K562 (cell line): ENCODE data around the gene DNAJC9. TPM values are rescaled to one million over a fixed set of nuclear protein-coding genes. Genes with fewer than 3 reads are reported as not detected.

Source experiments
- ARID1B ChIP-seq: fragments of 450-650 bp; IDR thresholded peaks from 2 replicates; pipeline ENCODE4 v1.6.1; 2016; ENCODE audit warnings: antibody characterized with exemption, mild to moderate bottlenecking, inconsistent platforms
- BRD4 ChIP-seq: fragments of 200-600 bp; sonication (generic); IDR thresholded peaks from 2 replicates; pipeline ENCODE4 v1.6.1; 2017; ENCODE audit warnings: inconsistent platforms
- BRD9 ChIP-seq: fragments of 450-650 bp; IDR thresholded peaks from 2 replicates; pipeline ENCODE4 v1.6.1; 2018; ENCODE audit warnings: low read depth; ENCODE audit not compliant: partially characterized antibody
- HDAC1 ChIP-seq, 2 experiments: fragments of 450-650 bp; IDR thresholded peaks; 2 replicates each; pipeline ENCODE4 v1.6.1; 2016 to 2017; ENCODE audit warnings: inconsistent platforms in 1 of 2, mild to moderate bottlenecking in 1 of 2, moderate library complexity in 1 of 2
- IRF2 ChIP-seq: sonication (generic); formaldehyde crosslinking; IDR thresholded peaks from 2 replicates; pipeline ENCODE4 v1.8.1; 2022; ENCODE audit warnings: mild to moderate bottlenecking, missing genetic modification reagents
- KAT8 ChIP-seq: fragments of 450-650 bp; IDR thresholded peaks from 2 replicates; pipeline ENCODE4 v1.6.1; 2016; ENCODE audit warnings: low read depth, mild to moderate bottlenecking
- KLF13 ChIP-seq: fragments of 450-650 bp; IDR thresholded peaks from 2 replicates; pipeline ENCODE4 v1.6.1; 2016; ENCODE audit warnings: missing genetic modification characterization, low read depth, mild to moderate bottlenecking, missing compliant biosample characterization, moderate library complexity, borderline replicate concordance
- MED1 ChIP-seq: sonication (generic); formaldehyde crosslinking; IDR thresholded peaks from 2 replicates; pipeline ENCODE4 v1.8.1; 2023; ENCODE audit warnings: missing genetic modification reagents, borderline replicate concordance
- NFE2 ChIP-seq: IDR thresholded peaks from 2 replicates; pipeline ENCODE4 v1.6.1; 2014; ENCODE audit warnings: antibody characterized with exemption, low read depth
- RFX1 ChIP-seq: fragments of 450-650 bp; IDR thresholded peaks from 2 replicates; pipeline ENCODE4 v1.6.1; 2016; ENCODE audit warnings: mild to moderate bottlenecking, moderate library complexity
- TCF7L2 ChIP-seq: fragments of 150-350 bp; IDR thresholded peaks from 2 replicates; pipeline ENCODE4 v1.6.1; 2016; ENCODE audit warnings: low read depth, mild to moderate bottlenecking, low read length, moderate library complexity
- ZNF143 ChIP-seq: sonication (generic); formaldehyde crosslinking; IDR thresholded peaks from 2 replicates; pipeline ENCODE4 v1.9.0; 2022; ENCODE audit warnings: mild to moderate bottlenecking, missing genetic modification reagents
- ZNF175 ChIP-seq: fragments of 200-800 bp; sonication (Bioruptor generic); IDR thresholded peaks from 2 replicates; pipeline ENCODE4 v1.6.1; 2016; ENCODE audit warnings: low read depth, mild to moderate bottlenecking, missing genetic modification characterization, missing compliant biosample characterization
- ZNF668 ChIP-seq: fragments of 250-450 bp; sonication (Bioruptor Pico); IDR thresholded peaks from 2 replicates; pipeline ENCODE4 v1.8.0; 2022; ENCODE audit warnings: mild to moderate bottlenecking, inconsistent platforms
- ZNF75A ChIP-seq: fragments of 450-650 bp; formaldehyde crosslinking; IDR thresholded peaks from 2 replicates; pipeline ENCODE4 v1.4.0; 2020; ENCODE audit warnings: mild to moderate bottlenecking
- polyA plus RNA-seq, 8 experiments: library from polyadenylated mRNA; depleted of rRNA in 4 of 8; stranded (reverse) in 5 of 8; unstranded in 3 of 8; fragments of >200 nt; fragmentation: Nextera tagmentation in 2 of 8; fragmentation: Illumina TruSeq in 1 of 8; extraction: Ambion mirVana in 2 of 8; extraction: Trizol in 1 of 8; gene quantifications; 2 replicates each; pipeline versions ENCODE4 v1.2.1 to v1.2.3, GENCODE V29; 2011 to 2014; ENCODE audit warnings: inconsistent platforms in 1 of 8, missing spikeins in 1 of 8
- total RNA-seq, 7 experiments: library from RNA; depleted of rRNA in 6 of 7; stranded (reverse); fragments of >200 nt in 6 of 7; fragmentation: Illumina TruSeq in 2 of 7; extraction: Trizol in 2 of 7; gene quantifications; 2 replicates each; pipeline versions ENCODE4 v1.2.1 to v1.2.3, GENCODE V29; 2011 to 2021; ENCODE audit warnings: low replicate concordance in 1 of 7
- TF ChIP-seq, protein P1 (sequence below): fragments of 450-650 bp; IDR thresholded peaks from 2 replicates; pipeline ENCODE4 v1.6.1; 2016
- TF ChIP-seq, protein P2 (sequence below): IDR thresholded peaks from 2 replicates; pipeline ENCODE4 v1.6.1; 2014; ENCODE audit warnings: antibody characterized with exemption
- TF ChIP-seq, protein P3 (sequence below), 2 experiments: fragments of 450-650 bp; conservative IDR thresholded peaks; 2 replicates each; pipeline ENCODE4 v1.6.1; 2017; ENCODE audit warnings: mild to moderate bottlenecking in 2 of 2, moderate library complexity in 2 of 2
- TF ChIP-seq, protein P4 (sequence below), 3 experiments: fragments of 200-800 bp in 1 of 3; sonication (Bioruptor generic) in 1 of 3; sonication (generic) in 1 of 3; formaldehyde crosslinking in 1 of 3; IDR thresholded peaks; 2 replicates each; pipeline versions ENCODE4 v1.6.1 to v1.8.0; 2016 to 2022; ENCODE audit warnings: mild to moderate bottlenecking in 2 of 3, missing compliant biosample characterization in 2 of 3, missing genetic modification characterization in 2 of 3, missing genetic modification reagents in 1 of 3
- TF ChIP-seq, protein P5 (sequence below): fragments of 200-800 bp; sonication (Bioruptor generic); IDR thresholded peaks from 2 replicates; pipeline ENCODE4 v1.6.1; 2017; ENCODE audit warnings: missing genetic modification characterization, missing compliant biosample characterization
- TF ChIP-seq, protein P6 (sequence below): sonication (generic); formaldehyde crosslinking; IDR thresholded peaks from 2 replicates; pipeline ENCODE4 v1.8.1; 2023; ENCODE audit warnings: mild to moderate bottlenecking, missing genetic modification reagents

DNAJC9 gene
- total and polyA plus RNA-seq, 9 of the 15 experiments (the other 6 are each of a cell fraction or from before 2014, with no cell fraction given), result 66.7 to 133 (median 102) TPM

DNA sequence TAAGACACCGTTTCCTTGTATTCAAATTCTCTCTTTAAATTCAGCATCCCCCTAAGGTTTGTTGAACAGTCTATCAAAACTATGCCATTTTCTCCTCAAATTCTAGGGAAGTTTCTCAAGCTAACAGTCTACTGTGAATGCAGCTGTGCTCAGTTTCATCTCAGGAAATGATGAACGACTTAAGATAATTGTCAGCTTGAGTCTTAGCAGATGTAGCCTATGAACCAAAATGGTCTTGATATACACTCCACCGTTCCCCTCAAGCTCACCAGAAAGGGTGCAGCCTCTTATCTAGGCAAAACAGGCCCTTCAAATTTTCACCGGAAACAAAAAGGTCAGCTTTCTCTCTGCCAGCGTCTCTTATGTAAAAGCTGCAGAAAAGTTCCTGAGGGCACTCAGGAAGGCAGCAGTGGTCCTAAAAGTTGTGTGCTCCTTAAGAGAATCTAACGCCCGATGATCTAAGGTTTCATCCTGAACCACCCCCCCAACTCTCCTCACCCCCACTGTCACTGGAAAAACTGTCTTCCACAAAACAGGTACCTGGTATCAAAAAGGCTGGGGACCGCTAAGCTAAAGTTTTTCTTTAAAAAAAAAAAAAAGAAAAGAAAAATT, 2.1 kb downstream of the DNAJC9 start (continued):
- TF ChIP-seq, protein P1, sequence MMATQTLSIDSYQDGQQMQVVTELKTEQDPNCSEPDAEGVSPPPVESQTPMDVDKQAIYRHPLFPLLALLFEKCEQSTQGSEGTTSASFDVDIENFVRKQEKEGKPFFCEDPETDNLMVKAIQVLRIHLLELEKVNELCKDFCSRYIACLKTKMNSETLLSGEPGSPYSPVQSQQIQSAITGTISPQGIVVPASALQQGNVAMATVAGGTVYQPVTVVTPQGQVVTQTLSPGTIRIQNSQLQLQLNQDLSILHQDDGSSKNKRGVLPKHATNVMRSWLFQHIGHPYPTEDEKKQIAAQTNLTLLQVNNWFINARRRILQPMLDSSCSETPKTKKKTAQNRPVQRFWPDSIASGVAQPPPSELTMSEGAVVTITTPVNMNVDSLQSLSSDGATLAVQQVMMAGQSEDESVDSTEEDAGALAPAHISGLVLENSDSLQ, result peak; percentile 92
- TF ChIP-seq BRD9, result peak; percentile 69
- no peak for TF ChIP-seq ZNF143 (CRISPR knock-in tag)
- TF ChIP-seq ZNF75A (CRISPR knock-in tag), result no peak
- TF ChIP-seq KAT8, result no peak
- TF ChIP-seq TCF7L2, result no peak
- no peak for TF ChIP-seq KLF13 (tag)
- peak; percentile 98 for TF ChIP-seq ARID1B
- TF ChIP-seq, protein P2, sequence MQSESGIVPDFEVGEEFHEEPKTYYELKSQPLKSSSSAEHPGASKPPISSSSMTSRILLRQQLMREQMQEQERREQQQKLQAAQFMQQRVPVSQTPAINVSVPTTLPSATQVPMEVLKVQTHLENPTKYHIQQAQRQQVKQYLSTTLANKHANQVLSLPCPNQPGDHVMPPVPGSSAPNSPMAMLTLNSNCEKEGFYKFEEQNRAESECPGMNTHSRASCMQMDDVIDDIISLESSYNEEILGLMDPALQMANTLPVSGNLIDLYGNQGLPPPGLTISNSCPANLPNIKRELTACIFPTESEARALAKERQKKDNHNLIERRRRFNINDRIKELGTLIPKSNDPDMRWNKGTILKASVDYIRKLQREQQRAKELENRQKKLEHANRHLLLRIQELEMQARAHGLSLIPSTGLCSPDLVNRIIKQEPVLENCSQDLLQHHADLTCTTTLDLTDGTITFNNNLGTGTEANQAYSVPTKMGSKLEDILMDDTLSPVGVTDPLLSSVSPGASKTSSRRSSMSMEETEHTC, result no peak
- TF ChIP-seq BRD4, result no peak
- no peak for TF ChIP-seq ZNF668 (CRISPR knock-in tag)
- TF ChIP-seq ZNF175 (CRISPR knock-in tag), result peak; percentile 95
- TF ChIP-seq IRF2 (CRISPR knock-in tag), result no peak
- TF ChIP-seq, protein P3, sequence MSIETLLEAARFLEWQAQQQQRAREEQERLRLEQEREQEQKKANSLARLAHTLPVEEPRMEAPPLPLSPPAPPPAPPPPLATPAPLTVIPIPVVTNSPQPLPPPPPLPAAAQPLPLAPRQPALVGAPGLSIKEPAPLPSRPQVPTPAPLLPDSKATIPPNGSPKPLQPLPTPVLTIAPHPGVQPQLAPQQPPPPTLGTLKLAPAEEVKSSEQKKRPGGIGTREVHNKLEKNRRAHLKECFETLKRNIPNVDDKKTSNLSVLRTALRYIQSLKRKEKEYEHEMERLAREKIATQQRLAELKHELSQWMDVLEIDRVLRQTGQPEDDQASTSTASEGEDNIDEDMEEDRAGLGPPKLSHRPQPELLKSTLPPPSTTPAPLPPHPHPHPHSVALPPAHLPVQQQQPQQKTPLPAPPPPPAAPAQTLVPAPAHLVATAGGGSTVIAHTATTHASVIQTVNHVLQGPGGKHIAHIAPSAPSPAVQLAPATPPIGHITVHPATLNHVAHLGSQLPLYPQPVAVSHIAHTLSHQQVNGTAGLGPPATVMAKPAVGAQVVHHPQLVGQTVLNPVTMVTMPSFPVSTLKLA (conservative IDR thresholded peaks at IDR 0.05), result peak; percentile 15 to 69; a peak in 2 of 4 replicates
- TF ChIP-seq RFX1, result no peak
- TF ChIP-seq MED1, result no peak
- no peak for TF ChIP-seq NFE2
- TF ChIP-seq, protein P4, sequence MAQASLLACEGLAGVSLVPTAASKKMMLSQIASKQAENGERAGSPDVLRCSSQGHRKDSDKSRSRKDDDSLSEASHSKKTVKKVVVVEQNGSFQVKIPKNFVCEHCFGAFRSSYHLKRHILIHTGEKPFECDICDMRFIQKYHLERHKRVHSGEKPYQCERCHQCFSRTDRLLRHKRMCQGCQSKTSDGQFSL (CRISPR knock-in tag; IDR thresholded peaks at IDR 0.05), result 0 out of 2 replicates have a peak, but pooled peaks have one; percentile 42
- TF ChIP-seq, protein P4 (tag; IDR thresholded peaks at IDR 0.05), result peak in 1 of 2 experiments; percentile 71; a peak in 1 of 4 replicates
- peak in 1 of 2 experiments; percentile 79; a peak in 2 of 4 replicates for TF ChIP-seq HDAC1 (IDR thresholded peaks at IDR 0.05)
- TF ChIP-seq, protein P5, sequence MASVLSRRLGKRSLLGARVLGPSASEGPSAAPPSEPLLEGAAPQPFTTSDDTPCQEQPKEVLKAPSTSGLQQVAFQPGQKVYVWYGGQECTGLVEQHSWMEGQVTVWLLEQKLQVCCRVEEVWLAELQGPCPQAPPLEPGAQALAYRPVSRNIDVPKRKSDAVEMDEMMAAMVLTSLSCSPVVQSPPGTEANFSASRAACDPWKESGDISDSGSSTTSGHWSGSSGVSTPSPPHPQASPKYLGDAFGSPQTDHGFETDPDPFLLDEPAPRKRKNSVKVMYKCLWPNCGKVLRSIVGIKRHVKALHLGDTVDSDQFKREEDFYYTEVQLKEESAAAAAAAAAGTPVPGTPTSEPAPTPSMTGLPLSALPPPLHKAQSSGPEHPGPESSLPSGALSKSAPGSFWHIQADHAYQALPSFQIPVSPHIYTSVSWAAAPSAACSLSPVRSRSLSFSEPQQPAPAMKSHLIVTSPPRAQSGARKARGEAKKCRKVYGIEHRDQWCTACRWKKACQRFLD (CRISPR knock-in tag), result no peak
- TF ChIP-seq, protein P6, sequence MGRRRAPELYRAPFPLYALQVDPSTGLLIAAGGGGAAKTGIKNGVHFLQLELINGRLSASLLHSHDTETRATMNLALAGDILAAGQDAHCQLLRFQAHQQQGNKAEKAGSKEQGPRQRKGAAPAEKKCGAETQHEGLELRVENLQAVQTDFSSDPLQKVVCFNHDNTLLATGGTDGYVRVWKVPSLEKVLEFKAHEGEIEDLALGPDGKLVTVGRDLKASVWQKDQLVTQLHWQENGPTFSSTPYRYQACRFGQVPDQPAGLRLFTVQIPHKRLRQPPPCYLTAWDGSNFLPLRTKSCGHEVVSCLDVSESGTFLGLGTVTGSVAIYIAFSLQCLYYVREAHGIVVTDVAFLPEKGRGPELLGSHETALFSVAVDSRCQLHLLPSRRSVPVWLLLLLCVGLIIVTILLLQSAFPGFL (CRISPR knock-in tag), result no peak
